Kidney glomerular epithelial cell (primary cell): Measurements from ENCODE around the gene CNTN1.

Experiments
- DNase-seq: peaks from one replicate; lab custom pipeline; 2025; lab: John Stamatoyannopoulos, UW

CNTN1 gene

DNA sequence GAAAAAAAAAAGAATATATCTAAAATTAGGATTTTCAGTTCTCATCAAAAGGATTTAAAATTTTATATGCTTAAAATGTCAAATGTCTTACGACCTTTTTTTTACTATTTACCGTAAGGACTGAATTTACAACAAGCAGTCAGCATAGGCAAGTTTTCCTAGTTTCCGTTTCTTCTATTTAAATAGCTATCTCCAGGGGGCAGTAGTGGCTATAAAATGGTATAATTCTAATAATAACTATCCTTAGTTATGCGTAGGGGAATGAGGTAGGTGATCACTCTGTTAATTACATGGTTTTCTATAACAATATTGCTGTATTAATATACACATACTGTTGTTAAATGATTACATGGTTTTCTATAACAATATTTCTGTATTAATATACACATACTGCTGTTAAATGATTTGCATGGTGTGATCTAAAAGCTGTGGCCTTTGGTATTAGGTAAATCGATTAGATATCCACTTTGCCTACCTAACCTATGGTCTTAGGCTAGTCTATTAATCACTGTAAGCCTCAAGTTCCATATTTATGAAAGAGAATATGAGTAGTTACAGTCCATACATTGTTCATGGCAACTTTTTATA lies 278.2 kb downstream of the CNTN1 start:
- DNase-seq = peak; percentile 6

DNA sequence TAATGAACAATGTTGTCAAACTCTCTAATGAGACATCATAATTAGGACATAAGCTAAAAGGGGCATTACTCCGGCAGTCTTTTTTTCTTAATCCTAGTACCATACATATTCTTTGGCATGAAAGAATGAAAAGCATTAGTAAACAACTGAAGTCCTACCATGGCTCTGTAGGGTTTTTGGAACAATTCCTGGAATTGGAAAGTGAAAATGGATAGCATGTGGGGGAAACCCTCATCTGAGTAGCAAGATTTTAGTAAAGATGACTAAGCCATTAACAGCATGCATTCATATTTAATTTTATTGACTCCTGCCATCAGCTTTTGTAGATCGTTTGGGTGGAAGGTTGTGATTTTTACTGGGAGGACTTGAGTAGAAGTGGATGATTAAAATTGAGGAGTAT lies 279.7 kb downstream of the CNTN1 start:
- no peak for DNase-seq

DNA sequence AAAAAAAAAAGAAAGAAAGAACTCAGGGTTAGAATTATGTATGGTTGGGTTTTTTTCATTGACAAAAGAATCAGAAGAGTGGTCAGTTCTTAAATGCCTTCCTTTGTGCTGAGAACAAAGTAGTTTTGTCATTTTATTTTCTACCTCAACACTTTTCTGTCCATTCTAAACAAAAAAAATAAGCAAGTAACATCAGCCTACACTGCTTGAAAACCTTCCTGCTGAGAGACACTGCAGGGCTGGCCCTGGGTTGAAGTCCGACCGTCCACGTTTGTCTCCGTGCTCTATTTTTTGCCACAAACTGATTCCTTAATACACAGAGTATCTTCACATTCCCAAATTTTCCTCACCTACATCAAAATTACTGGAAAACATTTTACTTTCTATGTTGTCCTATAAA lies 284.3 kb downstream of the CNTN1 start:
- no peak for DNase-seq

DNA sequence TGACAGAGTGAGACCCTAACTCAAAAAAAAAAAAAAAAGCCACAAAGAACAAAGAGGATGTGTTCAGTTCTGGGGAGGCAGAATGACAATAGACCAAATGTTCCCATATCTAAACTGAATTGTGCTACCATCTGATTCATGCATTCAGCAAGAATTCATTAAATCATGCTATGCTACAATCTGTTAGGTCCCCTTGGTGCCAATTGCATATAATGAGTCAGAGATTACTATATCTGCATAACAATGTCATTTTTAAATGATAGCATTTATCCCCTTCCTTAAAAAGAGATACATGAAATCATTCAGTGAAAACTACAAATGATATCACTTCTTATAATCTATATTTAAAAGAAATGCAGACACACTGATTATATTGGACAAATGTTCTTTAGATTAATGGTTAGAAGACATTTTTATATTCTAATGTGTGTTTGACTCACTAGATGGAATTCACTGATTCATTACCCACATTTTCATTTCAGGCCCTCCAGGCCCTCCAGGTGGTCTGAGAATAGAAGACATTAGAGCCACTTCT lies 288.3 kb downstream of the CNTN1 start:
- DNase-seq = no peak

DNA sequence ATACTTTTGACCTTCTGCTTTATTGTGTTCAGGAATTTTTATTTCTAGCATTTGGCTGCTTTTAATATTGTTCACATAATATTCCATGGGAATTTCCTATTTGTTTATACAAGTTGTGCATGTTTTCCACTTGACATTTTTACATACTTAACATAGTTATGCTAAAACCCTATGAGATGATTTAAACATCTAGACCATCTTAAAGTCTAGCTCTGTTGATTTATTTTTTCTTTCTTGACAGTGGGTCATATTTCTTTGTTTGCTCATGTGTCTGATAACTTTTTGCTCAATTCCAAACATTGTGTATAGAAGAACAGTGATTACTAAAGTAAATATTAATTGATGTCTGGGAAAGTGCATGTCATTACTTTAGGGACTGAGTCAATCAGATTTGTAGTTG lies 293.8 kb downstream of the CNTN1 start:
- DNase-seq = no peak

DNA sequence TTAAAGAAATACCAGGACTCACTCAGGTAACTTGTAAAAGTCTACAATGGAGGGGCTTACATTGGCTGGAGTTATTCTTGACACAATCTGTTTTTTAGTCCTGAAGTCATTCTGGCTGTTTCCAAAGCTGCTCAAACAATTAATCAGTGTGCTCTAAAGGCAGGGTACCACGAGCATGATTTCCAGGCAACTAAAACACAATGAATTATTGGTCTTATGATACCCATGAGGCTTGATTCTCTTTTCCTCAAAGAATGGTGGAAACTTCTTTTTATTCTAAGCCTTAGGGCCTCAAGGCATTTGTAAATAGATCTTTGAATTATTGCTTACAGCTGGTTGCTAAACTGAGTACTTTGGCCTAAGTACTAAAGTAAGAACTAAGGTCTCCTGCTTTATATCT lies 296.1 kb downstream of the CNTN1 start:
- no peak for DNase-seq

DNA sequence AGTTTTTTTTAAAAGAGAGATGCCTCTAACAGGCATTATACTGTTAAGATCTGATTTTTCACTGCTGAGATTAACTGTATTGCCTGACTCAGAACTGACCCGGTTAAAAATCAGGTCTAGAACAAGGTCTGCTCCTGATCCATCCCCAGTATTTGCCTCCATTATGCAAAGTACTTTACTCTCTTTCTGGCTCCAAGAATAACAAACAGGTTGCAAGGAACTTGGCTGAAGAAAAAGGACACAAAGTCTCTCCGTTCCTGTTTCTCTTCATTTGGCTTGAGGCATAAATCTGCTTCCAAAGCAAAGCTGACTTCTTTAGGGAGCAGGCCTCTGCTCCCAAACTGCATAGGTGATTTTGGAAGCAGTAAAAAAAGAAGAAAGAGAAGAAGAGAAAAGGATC lies 296.6 kb downstream of the CNTN1 start:
- DNase-seq = no peak

DNA sequence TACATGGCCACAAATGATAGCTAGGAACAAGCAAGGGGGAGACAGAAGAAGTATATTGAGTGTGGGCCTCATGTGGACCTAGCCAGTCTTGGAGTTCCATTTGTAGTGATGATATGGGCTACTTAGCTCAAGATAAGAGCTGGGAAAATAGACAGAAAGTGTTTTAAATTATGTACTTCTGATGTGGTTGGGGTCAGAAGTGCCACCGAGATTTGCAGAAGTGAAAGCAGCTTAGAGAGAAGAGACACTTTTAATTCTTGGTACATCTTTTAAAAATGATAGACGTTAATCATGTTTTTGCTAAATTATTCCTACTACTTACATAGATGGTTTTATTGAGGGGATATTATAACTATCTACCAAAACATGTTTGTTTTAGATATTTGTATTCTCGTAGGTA lies 297.5 kb downstream of the CNTN1 start:
- DNase-seq = no peak

DNA sequence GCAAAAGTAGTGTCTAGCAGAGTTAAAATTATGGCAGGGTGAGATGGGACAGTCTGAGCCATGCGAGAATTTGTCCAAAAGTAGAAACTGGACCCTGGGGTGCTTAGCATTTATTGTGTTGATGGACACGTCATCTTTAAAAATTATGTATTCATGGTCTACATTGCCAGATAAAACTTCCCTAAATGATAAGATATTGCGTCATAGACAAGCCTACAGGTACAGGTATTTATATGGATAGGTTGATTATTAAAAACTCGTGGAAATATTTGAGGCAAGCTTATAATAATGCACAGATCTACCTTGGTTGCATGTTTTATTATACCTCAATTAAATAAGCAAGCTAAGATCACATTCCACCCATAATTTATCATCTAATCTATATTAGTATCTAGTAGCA lies 299.9 kb downstream of the CNTN1 start:
- DNase-seq = no peak

DNA sequence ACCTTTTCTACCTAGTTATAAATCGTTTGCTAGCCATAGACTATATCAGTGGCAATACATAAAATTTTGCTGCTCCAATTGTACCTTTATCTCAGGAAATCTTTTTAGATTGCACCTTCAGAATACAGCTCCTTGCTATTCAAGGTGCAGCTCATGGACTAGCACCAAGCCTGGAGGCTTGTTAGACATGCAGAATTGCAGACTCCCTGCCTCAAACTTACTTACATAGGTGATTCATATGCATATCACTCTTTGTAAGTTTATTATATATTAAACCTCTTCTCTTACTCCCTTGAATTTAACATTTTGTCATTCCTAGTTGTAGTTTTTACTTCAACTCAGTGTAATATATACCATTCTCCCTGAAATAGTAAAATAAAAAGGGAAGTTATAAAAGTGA lies 300.4 kb downstream of the CNTN1 start:
- no peak for DNase-seq

DNA sequence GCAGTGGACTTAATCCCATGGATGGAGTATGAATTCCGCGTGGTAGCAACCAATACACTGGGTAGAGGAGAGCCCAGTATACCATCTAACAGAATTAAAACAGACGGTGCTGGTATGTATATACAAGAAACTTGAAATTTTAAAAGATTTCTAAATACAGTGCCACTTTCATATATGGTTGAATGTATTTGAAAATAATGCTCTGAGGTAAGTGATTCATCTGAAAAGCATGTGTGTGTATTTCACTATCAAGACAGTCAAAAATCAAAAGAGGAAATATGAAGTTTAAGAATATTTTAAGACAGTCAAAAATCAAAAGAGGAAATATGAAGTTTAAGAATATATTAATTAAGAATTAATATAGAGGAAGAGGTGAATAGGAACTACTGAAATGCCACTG lies 300.9 kb downstream of the CNTN1 start:
- DNase-seq = no peak

DNA sequence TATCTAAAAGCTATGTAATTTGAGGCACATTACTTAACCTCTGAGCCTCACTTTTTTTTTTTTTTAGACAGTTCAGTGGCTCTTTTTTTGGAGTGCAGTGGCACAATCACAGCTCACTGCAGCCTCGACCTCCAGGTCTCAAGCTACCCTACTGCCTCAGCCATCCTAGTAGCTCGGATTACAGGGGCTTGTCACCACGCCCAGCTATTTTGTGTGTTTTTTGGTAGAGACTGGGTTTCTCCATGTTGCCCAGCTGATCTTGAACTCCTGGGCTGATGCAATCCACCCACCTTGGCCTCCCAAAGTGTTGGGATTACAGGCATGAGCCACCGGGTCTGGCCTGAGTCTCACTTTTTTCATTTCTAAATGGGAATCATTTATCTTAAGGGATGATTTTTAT lies 303.9 kb downstream of the CNTN1 start:
- no peak for DNase-seq

DNA sequence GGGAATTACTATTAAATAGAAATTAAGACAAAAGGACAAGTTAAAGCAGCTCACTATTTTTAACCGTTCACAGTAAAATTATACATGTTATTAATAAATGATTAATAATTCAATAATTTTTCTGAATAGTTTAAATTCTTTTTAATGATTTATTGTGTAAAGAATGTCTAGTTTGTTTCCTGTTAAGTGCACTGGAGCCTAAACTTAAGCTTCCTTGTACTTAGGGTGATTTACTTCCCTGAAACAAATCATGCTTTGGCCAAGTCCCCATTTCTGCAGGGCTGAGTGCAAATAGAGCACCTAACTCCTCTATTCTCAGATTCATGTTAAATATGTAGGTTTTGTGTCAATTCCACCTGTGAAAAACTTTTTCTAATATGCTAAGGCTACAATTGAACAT lies 307.0 kb downstream of the CNTN1 start:
- peak; percentile 52 for DNase-seq

DNA sequence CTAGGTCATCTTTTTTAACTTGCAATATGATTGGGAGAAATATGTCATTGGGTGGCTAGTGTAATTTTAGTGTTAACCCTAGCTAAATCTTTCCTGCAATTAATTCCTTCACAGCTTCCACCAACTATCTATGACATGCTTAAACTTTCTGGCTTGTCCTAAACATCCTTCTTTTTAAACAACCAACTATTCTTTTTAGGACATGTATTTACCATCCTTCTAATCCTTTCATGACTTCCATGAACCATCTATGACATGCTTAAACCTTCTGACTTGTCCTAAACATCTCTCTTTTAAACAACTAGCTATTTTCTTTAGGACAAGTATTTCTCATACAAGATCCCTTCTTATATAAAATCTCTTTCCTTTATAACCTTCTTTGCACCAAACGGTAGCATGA lies 316.2 kb downstream of the CNTN1 start:
- no peak for DNase-seq

DNA sequence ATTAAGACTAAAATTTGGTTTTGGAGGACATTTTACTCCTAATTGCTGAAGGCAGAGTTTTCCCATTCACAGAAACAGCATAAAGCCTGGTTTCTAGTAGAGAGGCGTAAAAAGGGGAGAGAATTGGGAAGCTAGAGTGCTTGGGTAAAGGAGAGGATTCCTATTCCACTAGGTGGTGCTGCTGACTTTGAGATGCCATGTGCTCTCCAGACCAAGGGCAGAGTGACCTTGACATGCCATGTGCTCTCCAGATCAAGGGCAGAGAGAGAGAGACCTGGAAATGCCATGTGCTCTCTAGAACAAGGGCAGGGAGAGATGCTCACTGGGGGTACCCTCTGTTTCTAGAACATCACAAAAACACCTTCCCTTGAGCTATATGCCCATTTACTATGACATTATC lies 319.7 kb downstream of the CNTN1 start:
- no peak for DNase-seq

DNA sequence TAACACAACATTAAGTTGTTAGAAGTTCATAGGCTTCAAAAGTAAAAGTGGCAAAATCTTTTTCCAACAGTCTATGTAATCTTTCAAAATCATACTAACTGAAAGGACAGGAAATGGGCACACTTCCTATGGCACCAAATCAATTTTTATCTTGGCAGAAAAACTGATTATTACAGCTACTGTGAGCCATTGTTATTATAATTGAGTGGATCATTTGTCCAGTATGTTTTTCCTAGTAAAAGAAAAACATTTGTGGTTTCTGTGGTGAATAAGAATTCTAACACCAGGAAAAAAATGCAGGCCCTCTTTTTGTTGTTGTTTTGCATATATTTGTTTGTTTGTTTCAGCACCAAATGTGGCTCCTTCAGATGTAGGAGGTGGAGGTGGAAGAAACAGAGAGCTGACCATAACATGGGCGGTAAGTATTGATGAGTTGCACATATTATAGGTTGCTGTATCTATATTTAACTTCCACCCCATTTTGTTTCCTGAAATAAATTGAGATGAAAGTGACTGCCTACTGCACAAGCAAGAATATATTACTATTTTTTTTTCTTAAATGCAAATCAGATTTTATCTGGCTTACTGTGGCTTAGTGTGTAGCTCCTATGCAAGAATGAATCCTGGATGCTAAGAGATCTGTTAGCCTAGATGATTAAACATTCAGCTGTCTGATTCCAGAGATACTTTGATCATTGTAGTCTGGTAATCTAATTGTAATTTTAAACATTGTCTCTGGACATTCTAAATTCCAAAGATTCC lies 321.8 kb downstream of the CNTN1 start:
- peak; percentile 64 for DNase-seq

DNA sequence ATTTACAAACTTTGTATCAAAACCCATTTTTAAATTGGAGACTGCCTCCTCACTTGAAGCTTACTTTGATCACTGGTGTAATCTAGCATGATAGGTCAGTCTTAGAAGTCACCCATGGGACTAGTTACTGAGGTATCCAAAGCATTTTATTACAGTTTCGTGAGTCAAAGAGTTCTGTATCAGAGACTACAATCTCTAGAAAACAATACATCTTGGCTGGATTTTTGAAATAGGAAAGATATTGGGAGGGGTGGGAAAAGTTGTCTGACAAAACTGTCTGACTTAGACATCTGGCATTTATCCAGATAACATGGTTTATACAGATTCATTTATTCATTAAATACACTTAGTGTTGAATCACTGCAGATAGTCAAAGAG lies 322.4 kb downstream of the CNTN1 start:
- DNase-seq = peak; percentile 90

DNA sequence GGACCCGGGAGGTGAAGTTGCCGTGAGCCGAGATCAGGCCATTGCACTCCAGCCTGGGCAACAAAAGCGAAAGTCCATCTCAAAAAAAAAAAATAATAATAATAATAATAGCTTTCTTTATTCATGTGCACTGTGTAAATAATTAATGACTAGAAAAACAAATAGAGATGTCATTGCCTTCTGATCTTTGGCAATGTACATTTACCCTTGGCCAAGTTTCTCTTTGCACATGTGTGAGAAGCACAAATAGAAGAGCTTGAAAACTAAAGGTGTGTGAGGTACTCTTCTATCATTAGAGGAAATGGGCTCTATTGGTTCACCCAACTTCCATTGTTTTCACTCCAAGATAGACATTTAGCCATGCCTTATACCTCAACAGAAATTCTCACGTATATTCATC lies 325.8 kb downstream of the CNTN1 start:
- DNase-seq = no peak

DNA sequence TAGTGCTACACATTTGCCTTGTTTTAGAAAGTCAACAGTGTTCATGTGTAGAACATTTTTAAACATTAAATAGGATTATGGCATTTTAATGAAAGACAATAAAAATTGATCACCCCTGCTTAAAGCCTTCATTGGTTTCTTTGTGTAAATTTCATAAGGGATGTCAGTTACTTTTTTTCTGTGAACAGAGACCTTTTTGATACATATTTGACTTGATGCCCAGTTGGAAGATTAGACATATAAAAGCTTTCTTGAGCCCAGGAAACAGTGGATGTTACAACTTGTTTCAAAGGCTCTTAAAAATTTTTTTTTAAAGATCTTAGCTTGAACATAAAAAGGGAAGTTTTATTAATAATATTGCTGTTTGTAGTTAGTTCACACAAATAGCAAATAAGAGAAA lies 327.2 kb downstream of the CNTN1 start:
- DNase-seq = no peak

DNA sequence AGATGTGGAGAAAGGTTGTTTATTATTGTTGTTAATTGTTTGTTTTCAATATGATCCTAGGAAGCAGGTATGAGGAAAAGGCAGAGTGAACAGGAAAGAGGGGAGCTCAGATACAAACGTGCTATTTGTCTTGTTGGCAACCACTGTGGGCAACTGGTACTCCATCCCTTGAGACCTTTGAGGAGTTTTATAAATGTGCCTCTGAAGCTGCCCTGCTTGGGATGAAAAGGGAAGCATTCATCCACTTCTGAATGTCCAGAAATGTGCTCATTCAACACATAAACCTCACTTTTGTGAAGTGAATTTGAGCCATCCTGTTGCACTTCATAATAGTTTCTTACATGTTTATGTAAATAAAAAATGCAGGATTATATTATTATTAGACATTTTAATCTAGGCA lies 331.6 kb downstream of the CNTN1 start:
- no peak for DNase-seq

DNA sequence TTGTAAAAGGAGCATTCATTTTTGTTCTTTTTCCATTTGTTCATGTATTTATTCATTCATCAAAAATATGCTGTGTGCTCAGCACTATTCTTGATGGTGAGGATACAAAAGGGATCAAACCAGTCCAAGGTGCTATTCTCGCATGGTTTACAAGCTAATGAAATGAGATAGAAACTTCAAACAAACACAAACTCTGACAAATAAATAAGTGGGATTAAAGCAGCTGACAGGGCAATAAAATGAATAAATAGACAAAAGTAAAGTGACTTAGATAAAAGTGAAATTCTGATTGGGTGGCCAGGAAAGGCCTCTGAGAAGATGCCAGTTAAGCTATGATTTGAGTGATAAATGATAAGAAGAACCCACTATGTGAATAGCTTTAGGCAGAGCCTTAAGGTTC lies 333.9 kb downstream of the CNTN1 start:
- DNase-seq = no peak

DNA sequence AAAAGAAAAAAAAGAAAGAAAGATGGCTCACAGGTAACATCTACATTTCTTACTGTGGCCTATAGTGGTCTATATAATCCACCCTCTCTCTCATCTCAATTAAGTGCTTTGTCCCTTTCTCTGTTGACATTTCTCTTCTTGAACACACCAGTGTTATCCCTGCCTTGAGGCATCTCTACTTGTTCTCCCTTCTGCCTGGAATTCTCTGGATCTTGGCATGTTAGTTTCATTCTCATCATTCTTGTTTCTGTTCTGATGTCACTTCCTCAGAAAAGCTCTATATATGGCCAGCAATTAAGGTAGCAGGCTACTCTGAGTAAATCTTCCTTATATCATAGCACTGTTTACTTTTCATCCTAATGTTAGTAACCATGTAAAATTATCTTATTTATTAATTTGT lies 340.1 kb downstream of the CNTN1 start:
- DNase-seq = no peak

DNA sequence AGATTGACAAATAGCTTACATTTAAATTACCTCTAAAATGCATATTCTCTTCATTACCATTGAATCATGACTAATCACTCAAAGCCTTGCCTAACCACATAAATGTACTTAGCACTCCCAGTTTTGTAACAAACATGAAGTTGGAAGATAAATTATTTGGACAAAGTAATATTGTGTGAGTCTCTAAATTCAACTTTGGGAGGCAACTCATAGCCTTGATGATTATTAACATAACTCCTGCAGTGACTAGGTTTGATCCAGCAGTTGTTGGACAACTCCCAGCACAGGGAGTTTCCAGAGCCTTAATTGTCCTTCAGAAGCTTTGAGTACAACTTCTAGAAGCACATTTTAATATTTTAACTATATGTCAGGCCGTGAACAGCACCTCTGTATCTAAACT lies 342.4 kb downstream of the CNTN1 start:
- no peak for DNase-seq

DNA sequence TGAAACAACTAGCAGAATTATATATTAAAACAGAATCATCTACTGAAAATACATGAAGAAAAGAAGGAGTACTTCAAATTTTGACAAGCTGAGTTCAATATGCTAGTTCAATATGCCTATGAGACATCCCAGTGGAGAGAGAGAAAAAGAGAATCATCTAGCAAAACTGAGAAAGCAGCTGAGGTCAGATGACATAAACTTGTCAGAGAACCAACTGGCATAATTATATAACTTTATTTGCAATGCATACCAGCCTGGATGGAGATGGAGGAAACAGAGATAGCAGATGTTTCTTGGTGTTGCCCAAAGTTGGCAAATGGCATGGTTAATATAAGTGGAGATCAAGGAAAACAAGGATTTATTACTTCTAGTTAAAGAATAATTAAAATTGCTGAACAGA lies 347.2 kb downstream of the CNTN1 start:
- no peak for DNase-seq
